HEK293 (cell line): ENCODE data around the gene LRFN3.

Source experiments
- BCL11B ChIP-seq: fragments of 450-650 bp; formaldehyde crosslinking; IDR thresholded peaks from 2 replicates; pipeline ENCODE4 v1.5.1; 2016; ENCODE audit warnings: low read depth, missing biosample characterization, missing genetic modification characterization
- GLIS1 ChIP-seq: fragments of 450-650 bp; formaldehyde crosslinking; IDR thresholded peaks from 2 replicates; pipeline ENCODE4 v1.5.1; 2016; ENCODE audit warnings: missing biosample characterization, missing genetic modification characterization
- HOXC10 ChIP-seq: sonication (generic); formaldehyde crosslinking; IDR thresholded peaks from 2 replicates; pipeline ENCODE4 v1.8.1; 2023; ENCODE audit warnings: mild to moderate bottlenecking, missing genetic modification reagents
- KLF16 ChIP-seq: fragments of 450-650 bp; formaldehyde crosslinking; IDR thresholded peaks from 2 replicates; pipeline ENCODE4 v1.5.1; 2017; ENCODE audit warnings: missing biosample characterization, missing genetic modification characterization
- OSR2 ChIP-seq: fragments of 450-650 bp; formaldehyde crosslinking; IDR thresholded peaks from 2 replicates; pipeline ENCODE4 v1.5.1; 2016; ENCODE audit warnings: missing biosample characterization, missing genetic modification characterization
- PRDM4 ChIP-seq: fragments of 450-650 bp; formaldehyde crosslinking; IDR thresholded peaks from 2 replicates; pipeline ENCODE4 v1.5.1; 2017; ENCODE audit warnings: missing biosample characterization, missing genetic modification characterization
- RBAK ChIP-seq: fragments of 450-650 bp; formaldehyde crosslinking; IDR thresholded peaks from 2 replicates; pipeline ENCODE4 v1.5.1; 2016; ENCODE audit warnings: missing biosample characterization, missing genetic modification characterization
- SCRT1 ChIP-seq: fragments of 450-650 bp; formaldehyde crosslinking; IDR thresholded peaks from 2 replicates; pipeline ENCODE4 v1.5.1; 2016; ENCODE audit warnings: missing biosample characterization, missing genetic modification characterization, borderline replicate concordance
- ZFHX2 ChIP-seq: fragments of 450-650 bp; formaldehyde crosslinking; conservative IDR thresholded peaks from 2 replicates; pipeline ENCODE4 v1.5.1; 2016; ENCODE audit warnings: missing biosample characterization, missing genetic modification characterization
- ZFP3 ChIP-seq: fragments of 450-650 bp; formaldehyde crosslinking; IDR thresholded peaks from 2 replicates; pipeline ENCODE4 v1.5.1; 2016; ENCODE audit warnings: low read depth, missing biosample characterization, missing genetic modification characterization
- ZNF132 ChIP-seq: fragments of 450-650 bp; formaldehyde crosslinking; IDR thresholded peaks from 2 replicates; pipeline ENCODE4 v1.5.1; 2017; ENCODE audit warnings: missing biosample characterization, missing genetic modification characterization, borderline replicate concordance
- ZNF146 ChIP-seq: fragments of 450-650 bp; formaldehyde crosslinking; IDR thresholded peaks from 2 replicates; pipeline ENCODE4 v1.5.1; 2016; ENCODE audit warnings: missing biosample characterization, missing genetic modification characterization
- ZNF302 ChIP-seq: fragments of 450-650 bp; formaldehyde crosslinking; IDR thresholded peaks from 2 replicates; pipeline ENCODE4 v1.5.1; 2016; ENCODE audit warnings: missing biosample characterization, missing genetic modification characterization, low read depth
- ZNF324 ChIP-seq: fragments of 450-650 bp; formaldehyde crosslinking; IDR thresholded peaks from 2 replicates; pipeline ENCODE4 v1.5.1; 2016; ENCODE audit warnings: missing biosample characterization, missing genetic modification characterization
- ZNF394 ChIP-seq: fragments of 450-650 bp; formaldehyde crosslinking; IDR thresholded peaks from 2 replicates; pipeline ENCODE4 v1.5.1; 2016; ENCODE audit warnings: missing biosample characterization, missing genetic modification characterization, mild to moderate bottlenecking, moderate library complexity, borderline replicate concordance
- ZNF510 ChIP-seq: fragments of 450-650 bp; formaldehyde crosslinking; IDR thresholded peaks from 2 replicates; pipeline ENCODE4 v1.5.1; 2018; ENCODE audit warnings: mild to moderate bottlenecking, missing genetic modification characterization, missing biosample characterization; ENCODE audit not compliant: insufficient replicate concordance
- ZNF677 ChIP-seq: fragments of 450-650 bp; IDR thresholded peaks from 2 replicates; pipeline ENCODE4 v1.5.0; 2018; ENCODE audit warnings: missing biosample characterization, mild to moderate bottlenecking, missing genetic modification characterization, moderate library complexity
- ZNF701 ChIP-seq: fragments of 450-650 bp; formaldehyde crosslinking; IDR thresholded peaks from 2 replicates; pipeline ENCODE4 v1.5.1; 2016; ENCODE audit warnings: missing biosample characterization, missing genetic modification characterization
- ZNF768 ChIP-seq: fragments of 450-650 bp; formaldehyde crosslinking; IDR thresholded peaks from 2 replicates; pipeline ENCODE4 v1.5.1; 2018; ENCODE audit warnings: missing biosample characterization, mild to moderate bottlenecking, missing genetic modification characterization
- ZNF785 ChIP-seq: fragments of 450-650 bp; formaldehyde crosslinking; IDR thresholded peaks from 2 replicates; pipeline ENCODE4 v1.5.1; 2016; ENCODE audit warnings: missing biosample characterization, missing genetic modification characterization
- ZNF792 ChIP-seq: fragments of 450-650 bp; formaldehyde crosslinking; IDR thresholded peaks from 2 replicates; pipeline ENCODE4 v1.5.1; 2016; ENCODE audit warnings: missing biosample characterization, missing genetic modification characterization
- ZNF837 ChIP-seq: fragments of 450-650 bp; formaldehyde crosslinking; IDR thresholded peaks from 2 replicates; pipeline ENCODE4 v1.5.1; 2016; ENCODE audit warnings: missing biosample characterization, missing genetic modification characterization
- ZNF843 ChIP-seq: fragments of 450-650 bp; formaldehyde crosslinking; IDR thresholded peaks from 2 replicates; pipeline ENCODE4 v1.5.1; 2016; ENCODE audit warnings: missing biosample characterization, missing genetic modification characterization
- ZSCAN23 ChIP-seq: fragments of 450-650 bp; formaldehyde crosslinking; IDR thresholded peaks from 2 replicates; pipeline ENCODE4 v1.5.1; 2016; ENCODE audit warnings: missing biosample characterization, missing genetic modification characterization
- TF ChIP-seq, protein P1 (sequence below): fragments of 450-650 bp; formaldehyde crosslinking; IDR thresholded peaks from 2 replicates; pipeline ENCODE4 v1.5.1; 2016; ENCODE audit warnings: missing biosample characterization, missing genetic modification characterization
- TF ChIP-seq, protein P2 (sequence below): fragments of 450-650 bp; formaldehyde crosslinking; IDR thresholded peaks from 2 replicates; pipeline ENCODE4 v1.5.1; 2016; ENCODE audit warnings: missing biosample characterization, missing genetic modification characterization, borderline replicate concordance
- TF ChIP-seq, protein P3 (sequence below): fragments of 450-650 bp; formaldehyde crosslinking; IDR thresholded peaks from 2 replicates; pipeline ENCODE4 v1.5.1; 2016; ENCODE audit warnings: missing biosample characterization, missing genetic modification characterization
- TF ChIP-seq, protein P4 (sequence below): fragments of 450-650 bp; formaldehyde crosslinking; conservative IDR thresholded peaks from 2 replicates; pipeline ENCODE4 v1.5.1; 2016; ENCODE audit warnings: low read depth, missing biosample characterization, missing genetic modification characterization
- TF ChIP-seq, protein P5 (sequence below): fragments of 450-650 bp; formaldehyde crosslinking; optimal IDR thresholded peaks from 2 replicates; pipeline ENCODE3; 2016; ENCODE audit warnings: missing biosample characterization, mild to moderate bottlenecking, missing genetic modification characterization

Gene LRFN3

GRCh38 chr19:35899547-35900214 lies 36.5 kb upstream of the LRFN3 start (continued):
- TF ChIP-seq BCL11B (tag by site-specific recombination) (0 out of 2 replicates have a peak, but pooled peaks have one; percentile 50), ZNF792 (tag by site-specific recombination) (no peak), ZNF302 (no peak), ZNF677 (no peak), ZNF146 (tag by site-specific recombination) (peak; percentile 40; the same call in 1 of the 2 replicates), ZFHX2 (peak; percentile 97), PRDM4 (tag by site-specific recombination) (peak; percentile 33), ZNF768 (tag by site-specific recombination) (no peak), ZNF701 (tag by site-specific recombination) (peak; percentile 73; the same call in 1 of the 2 replicates), ZNF837 (tag by site-specific recombination) (no peak), RBAK (tag by site-specific recombination) (no peak), ZNF394 (tag by site-specific recombination) (peak; percentile 45; the same call in 1 of the 2 replicates), ZNF510 (tag by site-specific recombination) (no peak), ZNF132 (tag by site-specific recombination) (no peak), KLF16 (tag by site-specific recombination) (peak; percentile 97), ZNF785 (tag by site-specific recombination) (peak; percentile 95), HOXC10 (no peak), ZFP3 (tag by site-specific recombination) (0 out of 2 replicates have a peak, but pooled peaks have one; percentile 38), ZNF843 (tag by site-specific recombination) (peak; percentile 73), ZNF324 (tag by site-specific recombination) (peak; percentile 90), SCRT1 (tag by site-specific recombination) (no peak), GLIS1 (tag by site-specific recombination) (no peak; the same call in 1 of the 2 replicates), ZSCAN23 (peak; percentile 38; the same call in 1 of the 2 replicates), OSR2 (tag by site-specific recombination) (peak; percentile 34; the same call in 1 of the 2 replicates)
- TF ChIP-seq, protein P1, sequence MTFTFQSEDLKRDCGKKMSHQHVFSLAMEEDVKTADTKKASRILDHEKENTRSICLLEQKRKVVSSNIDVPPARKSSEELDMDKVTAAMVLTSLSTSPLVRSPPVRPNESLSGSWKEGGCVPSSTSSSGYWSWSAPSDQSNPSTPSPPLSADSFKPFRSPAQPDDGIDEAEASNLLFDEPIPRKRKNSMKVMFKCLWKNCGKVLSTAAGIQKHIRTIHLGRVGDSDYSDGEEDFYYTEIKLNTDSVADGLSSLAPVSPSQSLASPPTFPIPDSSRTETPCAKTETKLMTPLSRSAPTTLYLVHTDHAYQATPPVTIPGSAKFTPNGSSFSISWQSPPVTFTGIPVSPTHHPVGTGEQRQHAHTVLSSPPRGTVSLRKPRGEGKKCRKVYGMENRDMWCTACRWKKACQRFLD (tag by site-specific recombination), result no peak
- TF ChIP-seq, protein P2, sequence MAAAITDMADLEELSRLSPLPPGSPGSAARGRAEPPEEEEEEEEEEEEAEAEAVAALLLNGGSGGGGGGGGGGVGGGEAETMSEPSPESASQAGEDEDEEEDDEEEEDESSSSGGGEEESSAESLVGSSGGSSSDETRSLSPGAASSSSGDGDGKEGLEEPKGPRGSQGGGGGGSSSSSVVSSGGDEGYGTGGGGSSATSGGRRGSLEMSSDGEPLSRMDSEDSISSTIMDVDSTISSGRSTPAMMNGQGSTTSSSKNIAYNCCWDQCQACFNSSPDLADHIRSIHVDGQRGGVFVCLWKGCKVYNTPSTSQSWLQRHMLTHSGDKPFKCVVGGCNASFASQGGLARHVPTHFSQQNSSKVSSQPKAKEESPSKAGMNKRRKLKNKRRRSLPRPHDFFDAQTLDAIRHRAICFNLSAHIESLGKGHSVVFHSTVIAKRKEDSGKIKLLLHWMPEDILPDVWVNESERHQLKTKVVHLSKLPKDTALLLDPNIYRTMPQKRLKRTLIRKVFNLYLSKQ (tag by site-specific recombination), result no peak
- TF ChIP-seq, protein P3, sequence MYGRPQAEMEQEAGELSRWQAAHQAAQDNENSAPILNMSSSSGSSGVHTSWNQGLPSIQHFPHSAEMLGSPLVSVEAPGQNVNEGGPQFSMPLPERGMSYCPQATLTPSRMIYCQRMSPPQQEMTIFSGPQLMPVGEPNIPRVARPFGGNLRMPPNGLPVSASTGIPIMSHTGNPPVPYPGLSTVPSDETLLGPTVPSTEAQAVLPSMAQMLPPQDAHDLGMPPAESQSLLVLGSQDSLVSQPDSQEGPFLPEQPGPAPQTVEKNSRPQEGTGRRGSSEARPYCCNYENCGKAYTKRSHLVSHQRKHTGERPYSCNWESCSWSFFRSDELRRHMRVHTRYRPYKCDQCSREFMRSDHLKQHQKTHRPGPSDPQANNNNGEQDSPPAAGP (tag by site-specific recombination), result peak; percentile 89
- TF ChIP-seq, protein P4, sequence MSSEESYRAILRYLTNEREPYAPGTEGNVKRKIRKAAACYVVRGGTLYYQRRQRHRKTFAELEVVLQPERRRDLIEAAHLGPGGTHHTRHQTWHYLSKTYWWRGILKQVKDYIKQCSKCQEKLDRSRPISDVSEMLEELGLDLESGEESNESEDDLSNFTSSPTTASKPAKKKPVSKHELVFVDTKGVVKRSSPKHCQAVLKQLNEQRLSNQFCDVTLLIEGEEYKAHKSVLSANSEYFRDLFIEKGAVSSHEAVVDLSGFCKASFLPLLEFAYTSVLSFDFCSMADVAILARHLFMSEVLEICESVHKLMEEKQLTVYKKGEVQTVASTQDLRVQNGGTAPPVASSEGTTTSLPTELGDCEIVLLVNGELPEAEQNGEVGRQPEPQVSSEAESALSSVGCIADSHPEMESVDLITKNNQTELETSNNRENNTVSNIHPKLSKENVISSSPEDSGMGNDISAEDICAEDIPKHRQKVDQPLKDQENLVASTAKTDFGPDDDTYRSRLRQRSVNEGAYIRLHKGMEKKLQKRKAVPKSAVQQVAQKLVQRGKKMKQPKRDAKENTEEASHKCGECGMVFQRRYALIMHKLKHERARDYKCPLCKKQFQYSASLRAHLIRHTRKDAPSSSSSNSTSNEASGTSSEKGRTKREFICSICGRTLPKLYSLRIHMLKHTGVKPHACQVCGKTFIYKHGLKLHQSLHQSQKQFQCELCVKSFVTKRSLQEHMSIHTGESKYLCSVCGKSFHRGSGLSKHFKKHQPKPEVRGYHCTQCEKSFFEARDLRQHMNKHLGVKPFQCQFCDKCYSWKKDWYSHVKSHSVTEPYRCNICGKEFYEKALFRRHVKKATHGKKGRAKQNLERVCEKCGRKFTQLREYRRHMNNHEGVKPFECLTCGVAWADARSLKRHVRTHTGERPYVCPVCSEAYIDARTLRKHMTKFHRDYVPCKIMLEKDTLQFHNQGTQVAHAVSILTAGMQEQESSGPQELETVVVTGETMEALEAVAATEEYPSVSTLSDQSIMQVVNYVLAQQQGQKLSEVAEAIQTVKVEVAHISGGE (tag by site-specific recombination), result peak; percentile 60
- TF ChIP-seq, protein P5, sequence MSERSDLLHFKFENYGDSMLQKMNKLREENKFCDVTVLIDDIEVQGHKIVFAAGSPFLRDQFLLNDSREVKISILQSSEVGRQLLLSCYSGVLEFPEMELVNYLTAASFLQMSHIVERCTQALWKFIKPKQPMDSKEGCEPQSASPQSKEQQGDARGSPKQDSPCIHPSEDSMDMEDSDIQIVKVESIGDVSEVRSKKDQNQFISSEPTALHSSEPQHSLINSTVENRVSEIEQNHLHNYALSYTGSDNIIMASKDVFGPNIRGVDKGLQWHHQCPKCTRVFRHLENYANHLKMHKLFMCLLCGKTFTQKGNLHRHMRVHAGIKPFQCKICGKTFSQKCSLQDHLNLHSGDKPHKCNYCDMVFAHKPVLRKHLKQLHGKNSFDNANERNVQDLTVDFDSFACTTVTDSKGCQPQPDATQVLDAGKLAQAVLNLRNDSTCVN (tag by site-specific recombination), result peak; percentile 97
